Ovary (tissue), 9 donors: ENCODE data around the gene MST1. TPM values are rescaled to one million over a fixed set of nuclear protein-coding genes. Genes with fewer than 3 reads are reported as not detected.
A peak's percentile ranks its signal among the peaks of the same experiment; 100 is the strongest.

ENCODE experiments used
- DNase-seq, 5 donors: peaks; one replicate each; pipeline ENCODE4 v3.0.0-alpha.2; 2019 to 2020
- H3K27ac ChIP-seq, 2 donors: fragments of 200-600 bp; one replicate each; pipeline versions ENCODE4 v1.5.1 to v1.8.0; 2019 to 2022
- H3K27me3 ChIP-seq: fragments of 200-600 bp; one replicate; pipeline ENCODE4 v1.8.0; 2022
- H3K36me3 ChIP-seq: fragments of 200-600 bp; sonication (generic); one replicate; pipeline ENCODE4 v1.5.1; 2019
- H3K4me1 ChIP-seq: one replicate; pipeline ENCODE4 v1.8.1; 2013; ENCODE audit warnings: mild to moderate bottlenecking, moderate library complexity; ENCODE audit not compliant: insufficient read depth
- H3K4me3 ChIP-seq: fragments of 200-600 bp; sonication (generic); one replicate; pipeline ENCODE4 v1.5.1; 2017
- H3K9me3 ChIP-seq, 2 donors: fragments of 200-600 bp in 1 of 2; sonication (generic) in 1 of 2; one replicate each; pipeline versions ENCODE4 v1.5.1 to v1.8.1; 2013 to 2019; ENCODE audit warnings: mild to moderate bottlenecking in 1 of 2, moderate library complexity in 1 of 2
- CTCF ChIP-seq, 3 donors: fragments of 450-650 bp in 2 of 3; fragments of 200-600 bp in 1 of 3; IDR thresholded peaks; one replicate each; pipeline versions ENCODE4 v1.5.1 to v1.8.0; 2016 to 2022; ENCODE audit warnings: antibody characterized with exemption in 3 of 3, mild to moderate bottlenecking in 1 of 3
- EP300 ChIP-seq: sonication (generic); formaldehyde crosslinking; IDR thresholded peaks from one replicate; pipeline ENCODE4 v1.6.1; 2017; ENCODE audit warnings: antibody characterized with exemption
- POLR2A ChIP-seq: fragments of 450-650 bp; IDR thresholded peaks from one replicate; pipeline ENCODE4 v1.6.1; 2017; ENCODE audit warnings: antibody characterized with exemption, mild to moderate bottlenecking, moderate library complexity
- WGBS, 3 donors: extraction: QIAGEN DNeasy Blood & Tissue Kit in 1 of 3; methylation state at CpG; one replicate each; pipeline versions ENCODE4 v1.1.5 to v1.1.7; 2013 to 2017; 5-methylcytosine and 5-hydroxymethylcytosine counted together
- intact Hi-C, 4 donors: fragments of 100-400 bp; cut with DNase I; formaldehyde crosslinking; loops; one replicate each; pipeline versions ENCODE4 v1.11.0 to v1.15.1; 2022 to 2023
- polyA plus RNA-seq, 2 donors: library from polyadenylated mRNA; stranded (reverse); fragments of 200-250 nt in 1 of 2; fragments of 350-450 nt in 1 of 2; fragmentation: Illumina TruSeq in 1 of 2; extraction: RNeasy Lipid Tissue Mini Kit (QIAGEN cat#74804) in 1 of 2; gene quantifications; one replicate each; pipeline ENCODE4 v1.2.3, GENCODE V29; 2013 to 2014
- total RNA-seq, 7 donors: library from RNA; depleted of rRNA in 2 of 7; stranded (reverse); fragments of >200 nt in 2 of 7; fragmentation: NEBNext Ultra II Directional in 3 of 7; extraction: Animal tissue kit (Norgen Biotek cat#: 25700) in 3 of 7; gene quantifications; one replicate each; pipeline versions ENCODE4 v1.1.0 to v1.2.4, GENCODE V29; 2016 to 2023
- donor health status: DM: no; HTN: no; CAD: no; lungs with moderate emphysema.
- donor health status: DM: no; HTN: no; CAD: no.
- donor health status: Bipolar disorder and iron deficiency.
- donor health status: DM: yes; HTN: yes; CAD: no.
- donor health status: DM: no; HTN: no; CAD: no.
- donor health status: DM: yes; HTN: yes; CAD: no.

The MST1 gene
- total and polyA plus RNA-seq, 9 donors, result 3.5 to 91.0 (median 17.3) TPM

- intact Hi-C loops, result loop anchor here in 1 of 4 donors (5.0 kb wide), 1 partner anchor 63 kb away; the partner anchor contains the start of gene IP6K1
- H3K4me3 ChIP-seq, result peak overlapping the region; percentile 96
- no peaks in the 10 kb centered on the region for H3K9me3 ChIP-seq
- H3K36me3 ChIP-seq, result no peaks in the 10 kb centered on the region
- peak in 3 of 5 donors; percentile 51 to 53 (median 51) for DNase-seq
- H3K27ac ChIP-seq, result peak overlapping the region; percentile 33 to 87
- no peak for TF ChIP-seq POLR2A
- no peak for TF ChIP-seq CTCF (IDR thresholded peaks at IDR 0.05)
- no peak for TF ChIP-seq EP300
- WGBS, 3 donors, result 17 to 32% (median 26%) methylated on average over 6 of the region's 6 CpGs
- no peaks in the 10 kb centered on the region for H3K27me3 ChIP-seq
- H3K4me1 ChIP-seq, result peaks cover 5% of the 10 kb centered on the region
These were observed 35.3 kb upstream of the MST1 start for GRCh38 chr3:49724586-49724985.

- TF ChIP-seq POLR2A (peak; percentile 73), EP300 (peak; percentile 28), CTCF (IDR thresholded peaks at IDR 0.05) (no peak)
- Histone ChIP-seq H3K27me3 (no peaks in the 10 kb centered on the region), H3K4me3 (peak within 1 kb of the TSS; percentile 96), H3K9me3 (no peaks in the 10 kb centered on the region), H3K4me1 (peaks cover 7% of the 10 kb centered on the region), H3K36me3 (no peaks in the 10 kb centered on the region), H3K27ac (peak within 1 kb of the TSS; percentile 68 to 87)
- 0 to 1% (median 0%) methylated on average over 83 to 102 of the region's 102 CpGs for WGBS, 3 donors
- peak; percentile 96 to 98 (median 97) for DNase-seq
- intact Hi-C loops, result loop anchor here in 2 of 4 donors (2.0 to 5.0 kb wide), 2 partner anchors 63 kb away; partner anchors contain the start of gene IP6K1 (in 2 of the 2)
These were observed 34.6 kb upstream of the MST1 start, which contains the start of gene GMPPB for GRCh38 chr3:49723628-49724551. TSS of gene GMPPB (minus strand) at chr3:49723951. CDS start at chr3:49723726, 225 bp downstream.

GRCh38 chr3:49723296-49723627 is 34.0 kb upstream of the MST1 start:
- 0 to 1% (median 0%) methylated on average over 20 of the region's 20 CpGs for WGBS, 3 donors
- peak; percentile 51 to 65 (median 60) for DNase-seq
- Histone ChIP-seq H3K4me1 (peaks cover 12% of the 10 kb centered on the region), H3K9me3 (no peaks in the 10 kb centered on the region), H3K27ac (peak overlapping the region; percentile 68 to 87), H3K27me3 (no peaks in the 10 kb centered on the region), H3K36me3 (no peaks in the 10 kb centered on the region), H3K4me3 (peak overlapping the region; percentile 96)
- intact Hi-C loops, result loop anchor here in 2 of 4 donors (2.0 to 5.0 kb wide), 2 partner anchors 64 kb away; partner anchors contain the start of gene IP6K1 (in 2 of the 2)
- TF ChIP-seq POLR2A (no peak), CTCF (IDR thresholded peaks at IDR 0.05) (no peak), EP300 (no peak)

- Histone ChIP-seq H3K27ac (peak overlapping the region in 1 of 2 donors; percentile 87), H3K36me3 (no peaks in the 10 kb centered on the region), H3K27me3 (no peaks in the 10 kb centered on the region), H3K4me1 (peaks cover 14% of the 10 kb centered on the region), H3K9me3 (no peaks in the 10 kb centered on the region), H3K4me3 (peak overlapping the region; percentile 96)
- peak in 2 of 5 donors; percentile 39 to 47 for DNase-seq
- TF ChIP-seq POLR2A (no peak), CTCF (IDR thresholded peaks at IDR 0.05) (no peak), EP300 (no peak)
- intact Hi-C loops, result loop anchor here in 2 of 4 donors (2.0 to 5.0 kb wide), 2 partner anchors 64 kb away; partner anchors contain the start of gene IP6K1 (in 2 of the 2)
- 53 to 62% (median 56%) methylated on average over 8 of the region's 8 CpGs for WGBS, 3 donors
These were observed 33.6 kb upstream of the MST1 start for GRCh38 chr3:49722896-49723295.
